ENCODE data around the gene FXYD5. TPM values are rescaled to one million over a fixed set of nuclear protein-coding genes. Genes with fewer than 3 reads are reported as not detected.

Gene FXYD5
- total RNA-seq, 1 donor from 2014 or later: 144 TPM

GRCh38 chr19:35162471-35163326 lies 8.2 kb downstream of the FXYD5 start:
- H3K4me3 ChIP-seq: no peak overlapping the region
- peaks cover 4% of the 10 kb centered on the region for H3K4me1 ChIP-seq
- TF ChIP-seq, protein P1, sequence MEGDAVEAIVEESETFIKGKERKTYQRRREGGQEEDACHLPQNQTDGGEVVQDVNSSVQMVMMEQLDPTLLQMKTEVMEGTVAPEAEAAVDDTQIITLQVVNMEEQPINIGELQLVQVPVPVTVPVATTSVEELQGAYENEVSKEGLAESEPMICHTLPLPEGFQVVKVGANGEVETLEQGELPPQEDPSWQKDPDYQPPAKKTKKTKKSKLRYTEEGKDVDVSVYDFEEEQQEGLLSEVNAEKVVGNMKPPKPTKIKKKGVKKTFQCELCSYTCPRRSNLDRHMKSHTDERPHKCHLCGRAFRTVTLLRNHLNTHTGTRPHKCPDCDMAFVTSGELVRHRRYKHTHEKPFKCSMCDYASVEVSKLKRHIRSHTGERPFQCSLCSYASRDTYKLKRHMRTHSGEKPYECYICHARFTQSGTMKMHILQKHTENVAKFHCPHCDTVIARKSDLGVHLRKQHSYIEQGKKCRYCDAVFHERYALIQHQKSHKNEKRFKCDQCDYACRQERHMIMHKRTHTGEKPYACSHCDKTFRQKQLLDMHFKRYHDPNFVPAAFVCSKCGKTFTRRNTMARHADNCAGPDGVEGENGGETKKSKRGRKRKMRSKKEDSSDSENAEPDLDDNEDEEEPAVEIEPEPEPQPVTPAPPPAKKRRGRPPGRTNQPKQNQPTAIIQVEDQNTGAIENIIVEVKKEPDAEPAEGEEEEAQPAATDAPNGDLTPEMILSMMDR (IDR thresholded peaks at IDR 0.05): no peak
- TF ChIP-seq POLR2A (IDR thresholded peaks at IDR 0.05): no peak
- intact Hi-C loops (cut with DNase I): no loop called here
- DNase-seq (ENCODE audit: extremely low spot score in 2 of 2): no peak
- peaks cover 0 to 89% of the 10 kb centered on the region in 2 donors for H3K36me3 ChIP-seq
- no peak overlapping the region for H3K27ac ChIP-seq
- H3K27me3 ChIP-seq: no peaks in the 10 kb centered on the region
- peaks cover 11% of the 10 kb centered on the region for H3K9me3 ChIP-seq

DNA sequence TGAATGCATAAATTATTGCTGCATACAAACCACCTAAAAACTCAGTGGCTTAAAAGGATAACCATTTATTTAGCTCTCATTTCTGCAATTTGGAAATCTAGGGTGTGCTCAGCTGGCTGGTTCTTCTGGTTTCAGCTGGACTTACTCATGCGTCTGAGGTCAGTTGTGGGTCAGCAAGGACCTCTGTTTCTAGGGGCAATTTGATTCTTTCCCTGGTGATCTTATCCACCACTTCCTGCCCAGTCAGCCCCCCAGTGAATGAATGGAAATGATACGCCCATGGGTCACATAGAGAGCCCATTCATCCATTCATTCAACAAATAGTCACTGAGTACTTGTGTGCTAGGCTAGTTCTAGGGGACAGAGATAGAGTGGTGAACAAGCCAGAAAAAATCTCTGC lies 9.9 kb downstream of the FXYD5 start:
- Histone ChIP-seq H3K36me3 (peaks cover 0 to 73% of the 10 kb centered on the region in 2 donors), H3K27ac (no peak overlapping the region), H3K4me1 (peaks cover 4% of the 10 kb centered on the region), H3K9me3 (peaks cover 11% of the 10 kb centered on the region), H3K27me3 (no peaks in the 10 kb centered on the region), H3K4me3 (no peak overlapping the region)
- no peak for DNase-seq (ENCODE audit: extremely low spot score in 2 of 2)
- intact Hi-C loops (cut with DNase I): no loop called here
- TF ChIP-seq POLR2AphosphoS5 (IDR thresholded peaks at IDR 0.05; ENCODE audit: insufficient read depth in 1 of 2, low read depth in 1 of 2) (no peak), POLR2A (IDR thresholded peaks at IDR 0.05) (no peak)
- TF ChIP-seq, protein P1 (IDR thresholded peaks at IDR 0.05): no peak

GRCh38 chr19:35165200-35166058 lies 10.9 kb downstream of the FXYD5 start:
- H3K9me3 ChIP-seq: peaks cover 11% of the 10 kb centered on the region

GRCh38 chr19:35166100-35167063 lies 11.8 kb downstream of the FXYD5 start:
- TF ChIP-seq, protein P1 (IDR thresholded peaks at IDR 0.05): no peak
- H3K27me3 ChIP-seq: no peaks in the 10 kb centered on the region
- H3K27ac ChIP-seq: peak overlapping the region; percentile 39
- H3K9me3 ChIP-seq: peaks cover 11% of the 10 kb centered on the region
- intact Hi-C loops (cut with DNase I): no loop called here
- no peak overlapping the region for H3K4me3 ChIP-seq
- peak in 1 of 2 donors; percentile 56 for DNase-seq (ENCODE audit: extremely low spot score in 2 of 2)
- H3K36me3 ChIP-seq: peaks cover 0 to 59% of the 10 kb centered on the region in 2 donors
- H3K4me1 ChIP-seq: peaks cover 4% of the 10 kb centered on the region

More at GRCh38 chr19:35165200-35166058, 10.9 kb downstream of the FXYD5 start:
- Histone ChIP-seq H3K36me3 (peaks cover 0 to 65% of the 10 kb centered on the region in 2 donors), H3K4me3 (no peak overlapping the region), H3K27me3 (no peaks in the 10 kb centered on the region), H3K27ac (no peak overlapping the region), H3K4me1 (peaks cover 4% of the 10 kb centered on the region)
- peak in 1 of 2 donors; percentile 54 for DNase-seq (ENCODE audit: extremely low spot score in 2 of 2)
- intact Hi-C loops (cut with DNase I): no loop called here
- TF ChIP-seq POLR2A (IDR thresholded peaks at IDR 0.05): no peak
- TF ChIP-seq, protein P1 (IDR thresholded peaks at IDR 0.05): no peak
- no peak for TF ChIP-seq POLR2AphosphoS5 (IDR thresholded peaks at IDR 0.05; ENCODE audit: insufficient read depth in 1 of 2, low read depth in 1 of 2)
